ENCODE data around the gene CTSW. TPM values are rescaled to one million over a fixed set of nuclear protein-coding genes. Genes with fewer than 3 reads are reported as not detected.

The CTSW gene
- total RNA-seq, 1 donor from 2014 or later = 10.3 TPM

DNA sequence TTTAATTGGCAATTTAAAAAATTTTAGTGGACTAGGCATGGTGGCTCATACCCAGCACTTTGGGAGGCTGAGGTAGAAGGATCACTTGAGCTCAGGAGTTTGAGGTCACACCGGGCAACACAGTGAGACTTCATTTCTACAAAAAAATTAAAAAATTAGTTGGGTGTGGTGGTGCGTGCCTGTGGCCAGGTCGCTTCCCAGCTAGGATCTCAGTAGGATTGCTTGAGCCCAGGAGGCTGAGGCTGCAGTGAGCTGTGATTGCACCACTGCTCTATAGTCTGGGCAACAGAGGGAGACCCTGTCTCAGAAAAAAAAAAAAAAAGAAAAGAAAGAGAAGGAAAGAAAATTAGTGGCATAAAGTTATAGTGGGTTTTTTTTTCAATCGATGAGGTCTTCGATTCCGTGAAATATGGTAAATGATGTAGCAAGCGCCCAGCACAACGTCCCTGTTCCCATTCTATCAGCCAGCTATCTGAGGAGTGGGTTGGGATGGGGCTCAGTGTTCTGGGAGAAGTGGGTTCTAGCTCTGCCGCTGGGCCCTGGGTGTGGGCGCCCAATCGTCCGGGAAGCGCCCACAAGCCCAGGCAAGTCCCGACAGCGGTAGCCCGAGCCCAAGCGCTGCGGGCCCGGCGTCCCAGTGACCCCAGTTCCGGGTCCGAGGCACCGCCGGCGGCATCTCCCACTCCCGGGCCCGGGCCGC, 19.2 kb downstream of the CTSW start:
- DNase-seq (ENCODE audit: low spot score) = no peak
- peak overlapping the region; percentile 71 for H3K27ac Mint-ChIP-seq
- intact Hi-C loops (cut with micrococcal nuclease) = no loop called here
- peak overlapping the region; percentile 82 for H3K4me3 Mint-ChIP-seq (ENCODE audit: low read depth)
- no peaks in the 10 kb centered on the region for H3K9me3 Mint-ChIP-seq
- peaks cover 36% of the 10 kb centered on the region for H3K36me3 Mint-ChIP-seq (ENCODE audit: low read depth)
- no peaks in the 10 kb centered on the region for H3K27me3 Mint-ChIP-seq (ENCODE audit: low read depth)
- peaks cover 41% of the 10 kb centered on the region for H3K4me1 Mint-ChIP-seq (ENCODE audit: low read depth)

DNA sequence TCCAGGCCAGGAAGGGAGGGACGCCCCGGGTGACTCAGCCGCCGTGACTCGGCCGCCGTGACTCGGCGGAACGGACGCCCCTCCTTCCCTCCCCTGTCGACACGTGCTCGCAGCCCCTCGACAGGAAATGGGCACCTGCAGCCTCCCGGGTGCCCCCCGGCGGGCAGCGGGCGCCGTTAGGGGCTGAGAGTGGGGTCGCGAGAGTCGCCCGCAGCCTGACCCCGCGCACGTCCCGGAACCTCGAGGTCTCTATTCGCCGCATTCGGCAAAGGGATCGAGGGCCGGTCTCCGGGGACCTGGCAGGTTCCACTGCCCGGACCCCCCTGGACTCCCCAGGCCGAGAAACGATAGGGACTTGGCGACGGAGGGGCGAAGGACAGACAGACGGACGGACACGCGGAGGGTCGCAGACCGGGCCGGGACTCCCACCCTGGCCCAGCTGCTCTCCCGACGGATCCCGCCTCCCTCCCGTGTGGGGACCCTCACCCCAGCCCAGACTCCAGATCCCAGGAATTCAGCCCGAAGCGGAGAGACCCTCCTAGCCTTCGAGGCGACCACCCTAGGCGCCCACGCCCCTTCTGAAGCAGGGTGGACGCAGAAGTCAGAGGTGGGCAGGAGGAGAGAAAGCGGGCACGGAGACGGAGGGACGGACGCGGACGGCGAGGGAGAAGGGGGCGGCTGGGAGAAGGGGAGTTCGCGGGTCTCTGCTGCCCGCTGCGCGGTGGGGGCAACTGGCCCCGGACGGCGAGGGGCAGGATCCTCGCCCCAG, 19.9 kb downstream of the CTSW start:
- Mint-ChIP-seq H3K27me3 (ENCODE audit: low read depth) (no peaks in the 10 kb centered on the region), H3K36me3 (ENCODE audit: low read depth) (peaks cover 30% of the 10 kb centered on the region), H3K9me3 (no peaks in the 10 kb centered on the region), H3K4me3 (ENCODE audit: low read depth) (peak overlapping the region; percentile 82), H3K27ac (peak overlapping the region; percentile 58), H3K4me1 (ENCODE audit: low read depth) (peaks cover 35% of the 10 kb centered on the region)
- peak; percentile 57 for DNase-seq (ENCODE audit: low spot score)
- intact Hi-C loops (cut with micrococcal nuclease) = loop anchor here (1.0 kb wide), 2 partner anchors 9 to 20 kb away; partner anchors contain the start of genes C11orf68, CCDC85B and DRAP1

DNA sequence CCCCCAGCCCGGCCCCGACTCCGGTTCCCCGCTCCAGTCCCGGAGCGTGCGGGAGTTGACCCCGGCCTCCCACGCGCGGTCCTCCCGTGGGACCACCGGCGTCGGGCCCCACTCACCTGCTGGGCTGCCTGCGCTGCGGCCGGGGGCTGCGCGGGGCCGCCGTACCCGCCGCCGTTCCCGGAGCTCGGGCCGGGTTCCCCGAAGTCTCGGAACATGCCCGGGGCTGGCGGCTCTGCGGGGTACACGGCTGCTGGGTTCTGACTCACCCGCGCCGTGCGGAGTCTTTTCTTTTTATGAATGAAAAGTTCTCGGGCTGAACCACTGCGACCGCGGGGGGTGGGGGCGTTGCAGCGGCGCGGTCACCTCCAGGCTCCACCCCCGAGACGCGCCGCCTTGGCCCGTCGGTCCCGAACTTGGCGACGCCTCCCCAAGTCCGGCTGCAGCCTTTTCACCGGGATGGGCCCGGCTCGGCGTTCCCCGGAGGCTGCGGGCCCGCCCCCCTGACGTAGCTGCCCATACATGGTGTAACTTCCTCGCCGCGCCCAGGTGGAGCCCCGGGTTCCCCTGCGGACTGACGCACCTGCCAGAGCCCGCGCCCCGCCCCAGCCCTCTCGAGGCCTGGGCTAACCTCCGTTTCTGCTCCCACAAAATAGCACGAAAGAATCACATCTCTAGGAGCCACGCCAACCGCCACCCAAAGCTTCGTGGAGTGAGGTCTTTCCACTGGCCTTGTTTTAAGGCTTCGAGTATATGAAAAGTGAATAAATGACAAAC, 20.7 kb downstream of the CTSW start, which contains the start of gene FOSL1:
FOSL1 (minus strand) TSS at position 264 of the 774 bp plus-strand sequence; CDS start at position 215, 49 bp downstream.
- no peaks in the 10 kb centered on the region for H3K9me3 Mint-ChIP-seq
- intact Hi-C loops (cut with micrococcal nuclease) = loop anchor here (1.0 kb wide), 2 partner anchors 10 to 19 kb away; partner anchors contain the start of genes C11orf68, CCDC85B and DRAP1
- H3K27ac Mint-ChIP-seq = peak within 1 kb of the TSS; percentile 74
- H3K4me1 Mint-ChIP-seq (ENCODE audit: low read depth) = peaks cover 33% of the 10 kb centered on the region
- DNase-seq (ENCODE audit: low spot score) = peak; percentile 89
- peak within 1 kb of the TSS; percentile 82 for H3K4me3 Mint-ChIP-seq (ENCODE audit: low read depth)
- no peaks in the 10 kb centered on the region for H3K27me3 Mint-ChIP-seq (ENCODE audit: low read depth)
- H3K36me3 Mint-ChIP-seq (ENCODE audit: low read depth) = peaks cover 28% of the 10 kb centered on the region

DNA sequence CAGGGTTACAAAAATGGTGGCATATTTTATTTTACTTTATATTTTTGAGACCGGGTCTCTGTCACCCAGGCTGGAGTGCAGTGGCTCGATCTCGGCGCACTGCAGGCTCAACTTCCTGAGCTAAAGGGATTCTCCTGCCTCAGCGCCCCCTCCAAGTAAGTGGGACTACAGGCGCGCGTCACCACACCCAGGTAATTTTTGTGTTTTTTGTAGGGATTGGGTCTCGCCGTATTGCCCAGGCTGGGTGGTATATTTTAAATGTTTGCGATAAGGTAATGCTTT, 21.2 kb downstream of the CTSW start:
- Mint-ChIP-seq H3K36me3 (ENCODE audit: low read depth) (peaks cover 23% of the 10 kb centered on the region), H3K27me3 (ENCODE audit: low read depth) (no peaks in the 10 kb centered on the region), H3K4me1 (ENCODE audit: low read depth) (peaks cover 28% of the 10 kb centered on the region), H3K4me3 (ENCODE audit: low read depth) (no peak overlapping the region), H3K27ac (peak overlapping the region; percentile 74), H3K9me3 (no peaks in the 10 kb centered on the region)
- intact Hi-C loops (cut with micrococcal nuclease) = loop anchor here (1.0 kb wide), 2 partner anchors 11 to 18 kb away; partner anchors contain the start of genes C11orf68, CCDC85B and DRAP1
- no peak for DNase-seq (ENCODE audit: low spot score)

DNA sequence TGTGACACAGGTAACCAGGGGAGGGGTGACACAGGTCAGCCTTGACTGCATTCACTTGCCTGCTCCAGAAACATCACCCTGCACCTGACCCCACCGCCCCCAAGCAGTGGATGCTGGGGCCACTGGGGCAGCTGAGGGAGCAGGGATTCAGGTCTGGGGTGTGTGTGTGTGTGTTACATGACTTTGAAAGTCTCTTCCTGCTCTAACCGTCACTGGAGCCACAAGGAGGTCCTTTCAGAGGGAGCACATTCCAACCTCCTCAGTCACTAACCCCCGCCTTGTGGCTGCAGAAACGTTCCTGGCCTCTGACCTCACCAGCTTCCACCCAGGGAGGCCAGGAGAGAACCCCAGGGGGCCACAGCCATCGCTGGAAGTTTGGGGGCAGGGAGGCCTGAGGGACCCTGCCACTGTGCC, 23.4 kb downstream of the CTSW start:
- intact Hi-C loops (cut with micrococcal nuclease) = no loop called here
- Mint-ChIP-seq H3K4me3 (ENCODE audit: low read depth) (no peak overlapping the region), H3K4me1 (ENCODE audit: low read depth) (peaks cover 23% of the 10 kb centered on the region), H3K27ac (no peak overlapping the region), H3K27me3 (ENCODE audit: low read depth) (peaks cover 5% of the 10 kb centered on the region), H3K36me3 (ENCODE audit: low read depth) (peaks cover 4% of the 10 kb centered on the region), H3K9me3 (no peaks in the 10 kb centered on the region)
- no peak for DNase-seq (ENCODE audit: low spot score)

DNA sequence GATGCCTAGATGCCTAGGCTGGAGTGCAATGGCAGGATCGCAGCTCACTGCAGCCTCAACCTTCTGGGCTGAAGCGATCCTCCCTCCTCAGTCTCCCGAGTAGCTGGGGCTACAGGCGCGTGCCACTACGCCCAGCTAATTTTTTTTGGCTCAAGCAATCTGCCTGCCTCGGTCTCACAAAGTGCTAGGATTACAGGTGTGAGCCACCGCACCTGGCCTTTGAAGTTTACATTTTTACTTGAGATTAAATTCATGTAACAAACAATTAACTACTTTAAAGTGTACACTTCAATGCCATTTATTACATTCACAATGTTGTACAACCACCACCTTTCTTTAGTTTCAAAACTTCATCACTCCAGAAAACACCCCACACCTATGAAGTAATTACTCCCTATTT, 24.1 kb downstream of the CTSW start:
- intact Hi-C loops (cut with micrococcal nuclease) = no loop called here
- Mint-ChIP-seq H3K27me3 (ENCODE audit: low read depth) (peaks cover 5% of the 10 kb centered on the region), H3K27ac (no peak overlapping the region), H3K36me3 (ENCODE audit: low read depth) (peaks cover 4% of the 10 kb centered on the region), H3K9me3 (no peaks in the 10 kb centered on the region), H3K4me3 (ENCODE audit: low read depth) (no peak overlapping the region), H3K4me1 (ENCODE audit: low read depth) (peaks cover 21% of the 10 kb centered on the region)
- DNase-seq (ENCODE audit: low spot score) = no peak

- Mint-ChIP-seq H3K27me3 (ENCODE audit: low read depth) (peaks cover 5% of the 10 kb centered on the region), H3K4me3 (ENCODE audit: low read depth) (no peak overlapping the region)
- intact Hi-C loops (cut with micrococcal nuclease) = no loop called here
Measured at GRCh38 chr11:65906602-65907001, 27.0 kb downstream of the CTSW start.

GRCh38 chr11:65907878-65908277, 28.2 kb downstream of the CTSW start:
- intact Hi-C loops (cut with micrococcal nuclease) = no loop called here
- Mint-ChIP-seq H3K36me3 (ENCODE audit: low read depth) (no peaks in the 10 kb centered on the region), H3K4me3 (ENCODE audit: low read depth) (no peak overlapping the region), H3K27ac (no peak overlapping the region), H3K27me3 (ENCODE audit: low read depth) (peaks cover 5% of the 10 kb centered on the region), H3K9me3 (no peaks in the 10 kb centered on the region), H3K4me1 (ENCODE audit: low read depth) (peaks cover 12% of the 10 kb centered on the region)
- no peak for DNase-seq (ENCODE audit: low spot score)

More at GRCh38 chr11:65906602-65907001, 27.0 kb downstream of the CTSW start:
- no peak for DNase-seq (ENCODE audit: low spot score)
- H3K27ac Mint-ChIP-seq = no peak overlapping the region
- peaks cover 20% of the 10 kb centered on the region for H3K4me1 Mint-ChIP-seq (ENCODE audit: low read depth)
- no peaks in the 10 kb centered on the region for H3K9me3 Mint-ChIP-seq
- no peaks in the 10 kb centered on the region for H3K36me3 Mint-ChIP-seq (ENCODE audit: low read depth)

GRCh38 chr11:65911682-65912568, 32.3 kb downstream of the CTSW start:
- DNase-seq (ENCODE audit: low spot score) = no peak
- Mint-ChIP-seq H3K27me3 (ENCODE audit: low read depth) (peaks cover under 1% of the 10 kb centered on the region), H3K4me3 (ENCODE audit: low read depth) (no peak overlapping the region), H3K4me1 (ENCODE audit: low read depth) (peaks cover 17% of the 10 kb centered on the region), H3K27ac (no peak overlapping the region), H3K36me3 (ENCODE audit: low read depth) (peaks cover 7% of the 10 kb centered on the region), H3K9me3 (no peaks in the 10 kb centered on the region)
- intact Hi-C loops (cut with micrococcal nuclease) = no loop called here

DNA sequence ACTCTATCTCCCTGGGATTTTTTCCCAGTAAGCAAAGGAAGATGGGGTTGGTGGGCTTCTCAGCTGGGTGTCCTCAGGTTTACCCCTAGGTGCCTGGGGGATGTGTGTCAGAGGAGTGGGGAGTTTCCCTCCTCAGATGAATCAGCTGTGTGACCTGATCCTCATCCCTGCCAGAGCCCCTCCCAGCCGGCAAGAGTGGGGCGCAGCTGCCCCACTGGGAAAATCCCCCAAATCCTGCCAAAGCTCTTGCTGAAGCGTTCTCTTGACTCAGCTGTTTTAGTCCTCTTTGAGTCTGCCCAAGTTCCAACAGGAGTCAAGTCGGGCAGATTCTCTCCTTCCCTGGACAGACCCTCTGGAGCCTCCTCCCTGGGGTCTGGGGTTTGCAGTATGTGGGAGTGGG, 33.2 kb downstream of the CTSW start:
- intact Hi-C loops (cut with micrococcal nuclease) = no loop called here
- H3K27ac Mint-ChIP-seq = no peak overlapping the region

DNA sequence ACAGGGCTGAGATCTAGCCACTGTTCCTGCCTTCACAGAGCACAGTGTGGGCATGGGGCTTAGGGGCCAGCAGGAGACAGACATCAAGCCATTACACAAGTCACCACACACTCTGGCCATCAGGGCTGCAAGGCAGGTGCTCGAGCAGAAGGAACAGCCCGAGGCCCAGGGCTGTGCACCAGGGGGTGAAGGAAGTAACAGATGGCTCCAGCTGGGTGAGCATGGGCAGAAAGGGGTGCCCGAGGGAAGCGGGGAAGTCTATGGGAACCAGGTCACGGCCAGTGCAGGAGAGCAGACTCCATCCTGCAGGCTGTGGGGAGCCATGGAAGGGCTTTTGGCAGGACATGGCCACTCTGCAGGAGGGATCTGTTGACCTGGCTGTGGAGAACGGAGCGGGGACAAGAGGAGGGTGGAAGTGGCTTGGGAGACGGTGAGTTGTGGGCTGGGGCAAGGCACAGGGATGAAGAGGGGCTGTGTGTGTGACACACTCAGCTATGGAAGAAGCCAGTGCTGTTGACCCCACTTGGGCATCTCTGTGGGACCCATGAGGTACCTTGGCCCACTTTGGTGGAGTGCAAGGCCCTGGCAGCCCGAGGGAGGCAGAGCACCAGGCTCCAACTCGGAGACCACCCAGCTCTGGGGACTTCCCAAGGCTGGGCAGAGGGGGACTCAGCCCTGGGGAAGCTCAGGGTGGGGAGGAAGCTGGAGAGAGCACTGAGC, 35.6 kb downstream of the CTSW start:
- no peaks in the 10 kb centered on the region for H3K27me3 Mint-ChIP-seq (ENCODE audit: low read depth)
- H3K9me3 Mint-ChIP-seq = no peaks in the 10 kb centered on the region
- H3K36me3 Mint-ChIP-seq (ENCODE audit: low read depth) = peaks cover 16% of the 10 kb centered on the region
- peaks cover 17% of the 10 kb centered on the region for H3K4me1 Mint-ChIP-seq (ENCODE audit: low read depth)
- DNase-seq (ENCODE audit: low spot score) = no peak
- intact Hi-C loops (cut with micrococcal nuclease) = no loop called here
- no peak overlapping the region for H3K4me3 Mint-ChIP-seq (ENCODE audit: low read depth)
- no peak overlapping the region for H3K27ac Mint-ChIP-seq

More for the DNA sequence above, 33.2 kb downstream of the CTSW start:
- Mint-ChIP-seq H3K36me3 (ENCODE audit: low read depth) (peaks cover 10% of the 10 kb centered on the region), H3K4me3 (ENCODE audit: low read depth) (no peak overlapping the region), H3K4me1 (ENCODE audit: low read depth) (peaks cover 21% of the 10 kb centered on the region), H3K27me3 (ENCODE audit: low read depth) (no peaks in the 10 kb centered on the region), H3K9me3 (no peaks in the 10 kb centered on the region)
- DNase-seq (ENCODE audit: low spot score) = no peak
